ENCODE results near the gene RNASEH1. TPM values are rescaled to one million over a fixed set of nuclear protein-coding genes. Genes with fewer than 3 reads are reported as not detected.

Gene RNASEH1
- total and polyA plus RNA-seq, 2 of the 13 experiments (the other 11 are each of a cell fraction or from before 2014, with no cell fraction given), result 14.5 to 57.4 TPM

DNA sequence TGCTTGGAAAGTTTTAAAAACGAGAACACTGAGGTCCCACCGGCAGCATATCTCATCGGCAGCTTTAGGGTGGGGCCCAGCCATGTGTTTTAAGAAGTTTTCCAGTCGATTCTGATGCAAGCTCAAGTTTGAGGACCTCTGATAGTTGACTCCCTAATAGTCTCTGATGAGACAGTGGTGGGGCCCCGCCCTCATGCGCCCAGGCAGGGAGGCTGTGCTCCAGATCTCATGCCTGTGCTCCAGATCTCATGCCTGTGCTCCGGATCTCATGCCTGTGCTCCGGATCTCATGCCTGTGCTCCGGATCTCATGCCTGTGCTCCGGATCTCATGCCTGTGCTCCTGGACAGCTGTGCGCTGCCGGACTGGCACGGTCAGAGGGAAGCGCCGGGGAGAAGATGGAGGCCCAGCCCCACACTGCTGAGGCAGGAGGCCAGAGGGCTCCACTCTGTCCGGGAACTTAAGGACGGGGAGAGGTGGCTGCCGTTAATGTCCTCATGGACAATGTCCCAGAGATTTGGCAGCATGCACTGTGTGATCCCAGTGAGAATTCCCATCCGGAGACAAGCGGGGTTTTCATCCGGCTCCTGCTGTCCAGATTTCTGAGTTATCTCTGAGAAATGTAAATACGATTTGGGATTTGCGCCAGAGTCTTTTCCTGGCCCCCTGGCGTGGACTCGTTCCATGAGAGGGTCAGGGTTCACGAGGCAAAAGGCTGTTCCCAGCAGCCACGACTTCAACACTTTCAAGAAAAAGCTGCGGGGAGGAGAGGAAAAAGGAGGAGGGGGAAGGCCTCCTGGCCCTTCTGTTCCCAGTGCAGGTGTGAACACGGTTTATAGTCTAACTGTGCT is 27.4 kb upstream of the RNASEH1 start (continued):
- TF ChIP-seq HNRNPL (IDR thresholded peaks at IDR 0.05; ENCODE audit: low read depth, low read length) (0 out of 2 replicates have a peak, but pooled peaks have one; percentile 36), ZFP1 (CRISPR knock-in tag; IDR thresholded peaks at IDR 0.05) (no peak), RAD51 (IDR thresholded peaks at IDR 0.05; ENCODE audit: borderline replicate concordance) (no peak), ZFP36 (IDR thresholded peaks at IDR 0.05; ENCODE audit: borderline replicate concordance, low read depth, low read length, partially characterized antibody) (no peak), RBM39 (IDR thresholded peaks at IDR 0.05; ENCODE audit: low read depth, low read length, poor library complexity, severe bottlenecking) (no peak), NFRKB (IDR thresholded peaks at IDR 0.05) (no peak), TEAD3 (CRISPR knock-in tag; optimal IDR thresholded peaks at IDR 0.05; ENCODE audit: borderline replicate concordance) (peak; percentile 61), ZNF737 (CRISPR knock-in tag; IDR thresholded peaks at IDR 0.05; ENCODE audit: borderline replicate concordance) (no peak), ZNF362 (CRISPR knock-in tag; IDR thresholded peaks at IDR 0.05; ENCODE audit: borderline replicate concordance) (peak; percentile 51; the same call in 1 of the 2 replicates), KDM5B (CRISPR knock-in tag; IDR thresholded peaks at IDR 0.05; ENCODE audit: borderline replicate concordance) (peak; percentile 58; the same call in 1 of the 2 replicates), KDM2A (CRISPR knock-in tag; IDR thresholded peaks at IDR 0.05; ENCODE audit: borderline replicate concordance, low read depth) (peak; percentile 85), ZNF354B (CRISPR knock-in tag; IDR thresholded peaks at IDR 0.05) (no peak), ZNF629 (CRISPR knock-in tag; conservative IDR thresholded peaks at IDR 0.05) (peak; percentile 49; the same call in 1 of the 2 replicates), ZZZ3 (CRISPR knock-in tag; IDR thresholded peaks at IDR 0.05; ENCODE audit: borderline replicate concordance) (no peak), ZNF275 (CRISPR knock-in tag; IDR thresholded peaks at IDR 0.05; ENCODE audit: borderline replicate concordance) (peak; percentile 50; the same call in 1 of the 2 replicates), NR2F1 (CRISPR knock-in tag; IDR thresholded peaks at IDR 0.05) (peak; percentile 68 to 78; a peak in 3 of 4 replicates), ZNF7 (CRISPR knock-in tag; IDR thresholded peaks at IDR 0.05) (no peak)
- TF ChIP-seq, protein P1, sequence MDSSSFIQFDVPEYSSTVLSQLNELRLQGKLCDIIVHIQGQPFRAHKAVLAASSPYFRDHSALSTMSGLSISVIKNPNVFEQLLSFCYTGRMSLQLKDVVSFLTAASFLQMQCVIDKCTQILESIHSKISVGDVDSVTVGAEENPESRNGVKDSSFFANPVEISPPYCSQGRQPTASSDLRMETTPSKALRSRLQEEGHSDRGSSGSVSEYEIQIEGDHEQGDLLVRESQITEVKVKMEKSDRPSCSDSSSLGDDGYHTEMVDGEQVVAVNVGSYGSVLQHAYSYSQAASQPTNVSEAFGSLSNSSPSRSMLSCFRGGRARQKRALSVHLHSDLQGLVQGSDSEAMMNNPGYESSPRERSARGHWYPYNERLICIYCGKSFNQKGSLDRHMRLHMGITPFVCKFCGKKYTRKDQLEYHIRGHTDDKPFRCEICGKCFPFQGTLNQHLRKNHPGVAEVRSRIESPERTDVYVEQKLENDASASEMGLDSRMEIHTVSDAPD (CRISPR knock-in tag; IDR thresholded peaks at IDR 0.05), result peak; percentile 74; the same call in 1 of the 2 replicates
- TF ChIP-seq, protein P2, sequence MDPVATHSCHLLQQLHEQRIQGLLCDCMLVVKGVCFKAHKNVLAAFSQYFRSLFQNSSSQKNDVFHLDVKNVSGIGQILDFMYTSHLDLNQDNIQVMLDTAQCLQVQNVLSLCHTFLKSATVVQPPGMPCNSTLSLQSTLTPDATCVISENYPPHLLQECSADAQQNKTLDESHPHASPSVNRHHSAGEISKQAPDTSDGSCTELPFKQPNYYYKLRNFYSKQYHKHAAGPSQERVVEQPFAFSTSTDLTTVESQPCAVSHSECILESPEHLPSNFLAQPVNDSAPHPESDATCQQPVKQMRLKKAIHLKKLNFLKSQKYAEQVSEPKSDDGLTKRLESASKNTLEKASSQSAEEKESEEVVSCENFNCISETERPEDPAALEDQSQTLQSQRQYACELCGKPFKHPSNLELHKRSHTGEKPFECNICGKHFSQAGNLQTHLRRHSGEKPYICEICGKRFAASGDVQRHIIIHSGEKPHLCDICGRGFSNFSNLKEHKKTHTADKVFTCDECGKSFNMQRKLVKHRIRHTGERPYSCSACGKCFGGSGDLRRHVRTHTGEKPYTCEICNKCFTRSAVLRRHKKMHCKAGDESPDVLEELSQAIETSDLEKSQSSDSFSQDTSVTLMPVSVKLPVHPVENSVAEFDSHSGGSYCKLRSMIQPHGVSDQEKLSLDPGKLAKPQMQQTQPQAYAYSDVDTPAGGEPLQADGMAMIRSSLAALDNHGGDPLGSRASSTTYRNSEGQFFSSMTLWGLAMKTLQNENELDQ (CRISPR knock-in tag; IDR thresholded peaks at IDR 0.05; ENCODE audit: borderline replicate concordance), result no peak

Measured in HepG2 (cell line).